Activated T-cell treated with anti-CD3 and anti-CD28 coated beads for 48 hours (primary cell): Measurements from ENCODE around the gene CCDC38.
A peak's percentile ranks its signal among the peaks of the same experiment; 100 is the strongest.

Experiments used
- DNase-seq: peaks from one replicate; pipeline ENCODE4 v3.0.0-alpha.2; 2020; ENCODE audit warnings: low read depth

The CCDC38 gene

GRCh38 chr12:95960241-95960640 lies 17.8 kb upstream of the CCDC38 start:
- DNase-seq = no peak

- no peak for DNase-seq
Observed at GRCh38 chr12:95959107-95959506, 16.7 kb upstream of the CCDC38 start.

DNA sequence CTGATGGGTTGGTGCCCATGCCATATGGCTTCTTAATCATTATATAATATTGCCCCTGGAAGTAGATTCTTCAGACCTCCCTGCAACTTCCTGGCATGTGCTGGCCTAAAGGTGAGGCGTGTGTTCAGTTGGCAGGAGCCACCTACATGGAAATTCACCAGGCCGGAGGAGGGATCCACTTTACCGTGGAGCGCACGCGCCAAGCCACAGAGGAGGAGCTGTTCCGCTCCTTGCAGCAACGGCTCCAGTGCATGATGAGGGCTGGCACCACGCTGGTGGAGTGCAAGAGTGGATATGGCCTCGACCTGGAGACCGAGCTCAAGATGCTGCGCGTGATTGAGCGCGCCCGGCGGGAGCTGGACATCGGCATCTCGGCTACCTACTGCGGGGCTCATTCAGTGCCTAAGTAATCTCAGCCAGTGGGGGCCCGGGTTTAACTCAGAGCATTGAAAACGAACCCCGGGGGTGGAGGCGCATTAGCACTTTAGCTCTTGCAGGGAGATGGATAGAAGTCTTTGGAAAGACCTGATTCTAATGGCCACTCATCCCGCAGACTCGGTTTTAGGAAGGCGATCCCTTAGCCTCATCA lies 14.2 kb upstream of the CCDC38 start:
- DNase-seq = no peak

GRCh38 chr12:95955549-95956159 lies 13.2 kb upstream of the CCDC38 start:
- no peak for DNase-seq

GRCh38 chr12:95953000-95953399 lies 10.6 kb upstream of the CCDC38 start:
- no peak for DNase-seq

- DNase-seq = no peak
Observed at GRCh38 chr12:95951515-95951914, 9.1 kb upstream of the CCDC38 start.

- DNase-seq = no peak
Observed at GRCh38 chr12:95949477-95950206, 7.2 kb upstream of the CCDC38 start.

GRCh38 chr12:95944108-95944704 lies 1.8 kb upstream of the CCDC38 start:
- DNase-seq = no peak

DNA sequence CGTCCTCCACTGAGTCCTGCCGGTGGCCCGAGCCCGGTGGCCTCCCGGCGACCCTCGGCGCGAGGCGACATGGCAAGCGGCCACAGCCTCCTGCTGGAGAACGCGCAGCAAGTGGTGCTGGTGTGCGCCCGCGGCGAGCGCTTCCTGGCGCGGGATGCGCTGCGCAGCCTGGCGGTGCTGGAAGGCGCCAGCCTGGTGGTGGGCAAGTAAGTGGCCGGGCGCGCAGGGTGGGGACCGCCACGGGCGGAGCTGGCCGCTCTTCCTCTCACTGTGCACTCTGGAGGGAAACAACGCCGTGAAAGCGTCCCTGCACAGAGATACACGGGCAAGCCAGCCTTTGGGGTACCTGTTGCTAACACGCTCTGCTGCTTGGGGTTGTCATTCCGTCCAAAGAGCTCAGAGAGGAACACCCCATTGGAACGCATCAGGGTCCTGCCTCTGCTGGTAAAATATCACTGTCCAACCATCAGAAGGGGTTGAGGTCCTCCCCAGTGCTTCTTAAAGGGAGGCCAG lies 972 bp upstream of the CCDC38 start, which contains the start of gene AMDHD1:
Gene AMDHD1, plus strand, starts transcription at position 2 of the 513 bp plus-strand sequence. Its CDS starts 68 bp downstream, at position 70.
- peak; percentile 63 for DNase-seq

- DNase-seq = no peak
Observed at GRCh38 chr12:95942101-95942523, 302 bp downstream of the CCDC38 start.

- DNase-seq = no peak
Observed at GRCh38 chr12:95940514-95940913, 1.9 kb downstream of the CCDC38 start.

DNA sequence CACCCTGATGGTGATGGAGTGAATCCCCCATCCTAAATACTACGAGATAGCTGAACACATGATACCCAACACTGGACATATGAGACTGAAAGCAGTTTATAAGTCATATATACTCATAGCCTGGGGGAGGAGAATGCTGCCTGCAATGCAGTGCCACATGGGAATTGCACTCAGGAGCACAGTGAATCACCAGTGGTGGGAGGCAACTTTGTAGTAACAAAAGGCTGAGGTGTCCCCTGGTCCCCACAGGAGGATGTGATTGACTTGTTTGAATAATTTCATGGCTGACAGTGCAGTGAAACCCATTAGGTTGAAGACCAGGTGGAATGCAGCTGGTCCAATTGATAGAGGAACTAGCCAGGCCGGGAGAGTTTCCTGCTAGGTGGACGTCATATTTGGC lies 20.2 kb downstream of the CCDC38 start:
- no peak for DNase-seq

DNA sequence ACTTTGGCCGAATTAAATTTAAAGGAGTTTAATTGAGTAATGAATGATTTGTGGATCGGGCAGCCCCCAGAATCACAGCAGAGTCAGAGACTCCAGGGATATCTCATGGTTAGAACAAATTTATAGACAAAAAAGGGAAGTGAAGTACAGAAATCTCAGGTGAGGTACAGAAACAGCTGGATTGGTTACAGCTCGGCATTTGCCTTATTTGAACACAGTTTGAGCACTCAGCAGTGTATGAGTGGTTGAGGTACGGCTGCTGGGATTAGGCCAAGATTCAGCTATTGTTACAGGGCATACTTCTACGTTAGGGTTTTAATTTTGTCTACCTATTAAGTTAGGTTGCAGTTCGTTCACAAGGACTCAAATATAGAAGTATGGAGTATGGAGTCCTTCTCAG lies 23.3 kb downstream of the CCDC38 start:
- no peak for DNase-seq

DNA sequence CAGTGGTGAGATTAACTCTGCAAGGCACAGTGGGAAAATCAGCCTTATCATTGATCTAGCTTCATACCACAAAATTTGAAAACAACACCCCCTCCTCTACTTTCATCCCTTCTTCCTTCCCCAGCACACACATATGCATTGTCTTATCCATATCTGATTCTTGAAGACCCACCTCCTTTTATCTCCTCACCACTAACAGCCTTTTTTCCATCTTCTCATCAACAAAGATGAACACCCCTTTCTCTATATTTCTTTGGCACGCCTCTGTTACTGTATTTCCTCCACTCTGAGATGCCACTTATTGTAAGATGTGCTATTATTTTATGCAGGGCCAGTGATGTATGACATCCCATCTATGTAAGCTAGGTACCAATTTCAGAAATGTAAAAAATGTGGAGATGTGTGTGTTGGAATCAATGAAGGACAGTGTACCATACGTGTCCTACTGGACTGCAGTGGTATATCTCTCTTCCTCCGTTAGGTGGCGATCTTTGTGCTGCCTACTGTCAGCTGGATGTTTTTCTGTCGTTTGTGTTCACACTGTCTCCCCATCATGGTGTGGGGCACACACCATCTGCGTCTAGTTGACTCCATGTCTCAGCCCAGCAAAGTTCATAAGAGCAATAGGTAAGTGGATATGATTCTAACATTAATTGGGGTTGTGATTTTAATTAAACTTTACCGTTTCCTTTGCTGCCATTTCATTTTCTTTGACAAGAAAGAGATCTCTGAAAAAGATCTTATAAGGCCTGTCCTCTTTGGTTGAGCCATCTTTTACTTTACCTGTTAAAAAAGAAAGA lies 24.0 kb downstream of the CCDC38 start:
- DNase-seq = peak; percentile 24

DNA sequence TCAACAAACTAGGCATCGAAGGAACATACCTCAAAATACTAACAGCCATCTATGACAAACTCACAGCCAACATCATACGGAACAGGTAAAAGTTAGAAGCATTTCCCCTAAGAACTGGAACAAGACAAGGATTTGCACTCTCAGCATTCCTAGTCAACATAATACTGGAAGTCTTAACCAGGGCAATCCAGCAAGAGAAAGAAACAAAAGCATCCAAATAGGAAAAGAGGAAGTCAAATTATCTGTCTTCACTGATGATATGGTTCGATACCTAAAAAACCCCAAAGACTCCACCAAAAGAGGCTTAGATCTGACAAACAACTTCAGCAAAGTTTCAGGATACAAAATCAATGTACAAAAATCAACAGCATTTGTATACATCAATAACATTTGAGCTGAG lies 32.5 kb downstream of the CCDC38 start:
- no peak for DNase-seq

GRCh38 chr12:95908573-95908972 lies 33.8 kb downstream of the CCDC38 start:
- no peak for DNase-seq

DNA sequence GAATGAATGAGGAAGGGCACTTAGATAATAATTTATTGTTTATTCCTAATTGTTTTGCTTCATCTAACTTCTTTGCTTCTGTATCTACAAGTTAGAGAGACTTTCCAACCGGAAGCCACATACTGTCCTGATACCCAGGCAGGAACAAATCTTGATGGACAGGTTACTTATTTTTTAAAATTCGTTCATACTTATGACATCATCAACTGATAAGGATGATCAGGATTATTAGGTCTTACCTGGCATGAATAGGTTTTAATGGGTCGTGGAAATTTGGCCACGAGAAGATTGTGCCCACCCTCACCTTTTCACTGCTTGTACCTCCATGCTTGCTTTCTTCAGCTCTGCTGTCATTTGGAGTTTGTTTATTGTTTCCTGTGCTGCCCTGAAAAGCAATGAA lies 44.3 kb downstream of the CCDC38 start:
- DNase-seq = no peak

- no peak for DNase-seq
Observed at GRCh38 chr12:95896846-95897245, 45.6 kb downstream of the CCDC38 start.

- DNase-seq = no peak
Observed at GRCh38 chr12:95890958-95891357, 51.5 kb downstream of the CCDC38 start.

GRCh38 chr12:95887311-95887710 lies 55.1 kb downstream of the CCDC38 start:
- DNase-seq = no peak

DNA sequence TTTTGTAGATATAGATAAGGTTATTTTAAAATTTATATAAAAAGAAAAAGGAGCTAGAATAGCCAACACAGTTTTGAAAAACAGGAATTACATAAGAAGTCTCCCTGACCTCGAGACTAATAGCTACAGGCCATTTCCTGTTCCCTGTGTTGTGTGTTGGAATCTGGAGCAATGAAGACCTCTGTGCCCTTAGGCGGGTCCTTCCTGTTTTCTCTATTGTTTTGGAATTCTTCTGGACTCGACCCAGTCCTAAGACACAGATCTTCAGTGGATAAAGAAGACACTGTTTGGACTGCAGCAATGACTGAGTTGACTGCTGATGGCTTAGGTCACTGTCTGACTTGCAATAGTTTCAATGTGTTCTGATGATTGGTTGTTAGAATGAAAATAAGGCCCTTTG lies 57.4 kb downstream of the CCDC38 start:
- DNase-seq = no peak

GRCh38 chr12:95882873-95883272 lies 59.5 kb downstream of the CCDC38 start:
- DNase-seq = no peak
